SK-N-SH (cell line): ENCODE measurements around the gene KLHL17.

Source experiments
- CTCF ChIP-seq: fragments of 200-600 bp; sonication (generic); IDR thresholded peaks from 2 replicates; pipeline ENCODE4 v1.6.1; 2017; ENCODE audit warnings: antibody characterized with exemption, mild to moderate bottlenecking, moderate library complexity
- ELF1 ChIP-seq: IDR thresholded peaks from 2 replicates; pipeline ENCODE4 v1.4.0; 2012
- EP300 ChIP-seq, 2 experiments: IDR thresholded peaks; 2 replicates each; pipeline versions ENCODE4 v1.4.0 to v1.6.1; 2012; ENCODE audit warnings: borderline replicate concordance in 1 of 2, low read depth in 1 of 2, low read length in 1 of 2
- MAX ChIP-seq: IDR thresholded peaks from 2 replicates; pipeline ENCODE4 v1.4.0; 2012; ENCODE audit warnings: low read depth
- NFIC ChIP-seq: IDR thresholded peaks from 2 replicates; pipeline ENCODE4 v1.4.0; 2012; ENCODE audit warnings: borderline replicate concordance
- POLR2AphosphoS5 ChIP-seq: IDR thresholded peaks from 2 replicates; pipeline ENCODE4 v1.6.1; 2012; ENCODE audit warnings: low read depth, low read length
- SIN3A ChIP-seq: IDR thresholded peaks from 2 replicates; pipeline ENCODE4 v1.6.1; 2012; ENCODE audit warnings: low read depth, mild to moderate bottlenecking, low read length, moderate library complexity, borderline replicate concordance
- YY1 ChIP-seq: IDR thresholded peaks from 2 replicates; pipeline ENCODE4 v1.4.0; 2012; ENCODE audit warnings: low read depth, mild to moderate bottlenecking
- ZBTB33 ChIP-seq: IDR thresholded peaks from 2 replicates; pipeline ENCODE4 v1.4.0; 2012; ENCODE audit warnings: low read depth, borderline replicate concordance

- TF ChIP-seq POLR2AphosphoS5: no peak
- TF ChIP-seq CTCF: no peak
- TF ChIP-seq ZBTB33: no peak
- TF ChIP-seq MAX: no peak
- TF ChIP-seq EP300 (IDR thresholded peaks at IDR 0.05; ENCODE audit: borderline replicate concordance in 1 of 2, low read depth in 1 of 2, low read length in 1 of 2): no peak
- no peak for TF ChIP-seq YY1
- no peak for TF ChIP-seq ELF1
- no peak for TF ChIP-seq SIN3A
- no peak for TF ChIP-seq NFIC
These were observed 40.4 kb upstream of the KLHL17 start for GRCh38 chr1:920010-920409.
